HL-60 (cell line): Measurements from ENCODE around the gene KYNU.

ENCODE experiments used
- GABPA ChIP-seq: IDR thresholded peaks from 2 replicates; pipeline ENCODE4 v1.6.1; 2012; ENCODE audit warnings: low read depth
- TF ChIP-seq, protein P1 (sequence below): IDR thresholded peaks from one replicate; pipeline ENCODE4 v1.5.1; 2011; ENCODE audit warnings: low read length, control low read depth, inconsistent platforms; ENCODE audit not compliant: insufficient read depth

DNA sequence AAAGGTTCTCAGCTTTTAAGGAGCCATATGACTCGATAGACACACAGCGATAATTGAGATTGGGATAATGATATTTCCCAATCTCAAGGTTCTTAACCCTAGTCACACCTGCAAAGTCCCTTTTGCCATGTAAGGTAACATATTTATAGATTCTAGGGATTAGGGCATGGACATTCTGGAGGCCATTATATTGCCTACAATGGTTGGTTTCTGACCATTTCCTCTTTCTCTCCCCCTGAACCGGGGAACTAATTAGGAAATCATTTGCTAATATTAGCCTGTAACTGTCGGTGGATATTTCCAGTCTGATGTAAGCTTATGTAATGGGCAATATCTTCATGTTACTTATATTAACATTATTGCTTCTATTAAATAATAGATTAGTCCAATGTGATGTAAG is 210.9 kb downstream of the KYNU start:
- TF ChIP-seq, protein P1, sequence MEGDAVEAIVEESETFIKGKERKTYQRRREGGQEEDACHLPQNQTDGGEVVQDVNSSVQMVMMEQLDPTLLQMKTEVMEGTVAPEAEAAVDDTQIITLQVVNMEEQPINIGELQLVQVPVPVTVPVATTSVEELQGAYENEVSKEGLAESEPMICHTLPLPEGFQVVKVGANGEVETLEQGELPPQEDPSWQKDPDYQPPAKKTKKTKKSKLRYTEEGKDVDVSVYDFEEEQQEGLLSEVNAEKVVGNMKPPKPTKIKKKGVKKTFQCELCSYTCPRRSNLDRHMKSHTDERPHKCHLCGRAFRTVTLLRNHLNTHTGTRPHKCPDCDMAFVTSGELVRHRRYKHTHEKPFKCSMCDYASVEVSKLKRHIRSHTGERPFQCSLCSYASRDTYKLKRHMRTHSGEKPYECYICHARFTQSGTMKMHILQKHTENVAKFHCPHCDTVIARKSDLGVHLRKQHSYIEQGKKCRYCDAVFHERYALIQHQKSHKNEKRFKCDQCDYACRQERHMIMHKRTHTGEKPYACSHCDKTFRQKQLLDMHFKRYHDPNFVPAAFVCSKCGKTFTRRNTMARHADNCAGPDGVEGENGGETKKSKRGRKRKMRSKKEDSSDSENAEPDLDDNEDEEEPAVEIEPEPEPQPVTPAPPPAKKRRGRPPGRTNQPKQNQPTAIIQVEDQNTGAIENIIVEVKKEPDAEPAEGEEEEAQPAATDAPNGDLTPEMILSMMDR, result no peak
- no peak for TF ChIP-seq GABPA
